ENCODE results near the gene LIPA.

- TF ChIP-seq CTCF (IDR thresholded peaks at IDR 0.05 in 8 of 11, conservative IDR thresholded peaks at IDR 0.05 in 3 of 11) (no peak), POLR2AphosphoS5 (IDR thresholded peaks at IDR 0.05) (no peak), POLR2A (IDR thresholded peaks at IDR 0.05) (no peak)
Measured at GRCh38 chr10:89226891-89227290, 24.7 kb downstream of the LIPA start.
